Panc1 (cell line): ENCODE measurements around the gene RNF121.

Experiments
- CTCF ChIP-seq: fragments of 450-650 bp; IDR thresholded peaks from 2 replicates; pipeline ENCODE4 v1.5.1; 2017; ENCODE audit warnings: mild to moderate bottlenecking
- POLR2AphosphoS5 ChIP-seq: IDR thresholded peaks from 2 replicates; pipeline ENCODE4 v1.6.1; 2012; ENCODE audit warnings: mild to moderate bottlenecking, low read depth, low read length, moderate library complexity
- REST ChIP-seq, 2 experiments: IDR thresholded peaks; 2 replicates each; pipeline ENCODE4 v1.6.1; 2011 to 2012; ENCODE audit warnings: low read depth in 2 of 2, control low read depth in 1 of 2, low read length in 1 of 2, mild to moderate bottlenecking in 1 of 2, moderate library complexity in 1 of 2; ENCODE audit not compliant: insufficient read depth in 1 of 2

GRCh38 chr11:71955898-71956456 is 27.1 kb downstream of the RNF121 start:
- no peak for TF ChIP-seq CTCF
- TF ChIP-seq POLR2AphosphoS5: no peak
- TF ChIP-seq REST (IDR thresholded peaks at IDR 0.05; ENCODE audit: insufficient read depth in 1 of 2, low read depth in 2 of 2, low read length in 1 of 2): no peak
